ENCODE measurements around the gene DAB2IP. TPM values are rescaled to one million over a fixed set of nuclear protein-coding genes. Genes with fewer than 3 reads are reported as not detected.

DAB2IP gene
- total RNA-seq, 1 donor from 2014 or later = 38.0 TPM

GRCh38 chr9:121671612-121672155, 20.2 kb downstream of the DAB2IP start:
- no peak overlapping the region for H3K4me3 ChIP-seq (ENCODE audit: low read depth, low read length)
- DNase-seq (ENCODE audit: low read depth) = no peak
- no peaks in the 10 kb centered on the region for H3K36me3 ChIP-seq (ENCODE audit: control insufficient read depth, insufficient read depth, low read length)
- no peaks in the 10 kb centered on the region for H3K27me3 ChIP-seq (ENCODE audit: control insufficient read depth, insufficient read depth, low read length)
- TF ChIP-seq CTCF (IDR thresholded peaks at IDR 0.05; ENCODE audit: insufficient read depth, low read length, poor library complexity, severe bottlenecking) = no peak

GRCh38 chr9:121672213-121672612, 20.8 kb downstream of the DAB2IP start:
- no peaks in the 10 kb centered on the region for H3K27me3 ChIP-seq (ENCODE audit: control insufficient read depth, insufficient read depth, low read length)
- no peak for TF ChIP-seq CTCF (IDR thresholded peaks at IDR 0.05; ENCODE audit: insufficient read depth, low read length, poor library complexity, severe bottlenecking)
- H3K4me3 ChIP-seq (ENCODE audit: low read depth, low read length) = no peak overlapping the region
- H3K36me3 ChIP-seq (ENCODE audit: control insufficient read depth, insufficient read depth, low read length) = no peaks in the 10 kb centered on the region
- no peak for DNase-seq (ENCODE audit: low read depth)

GRCh38 chr9:121672986-121673385, 21.6 kb downstream of the DAB2IP start:
- TF ChIP-seq CTCF (IDR thresholded peaks at IDR 0.05; ENCODE audit: insufficient read depth, low read length, poor library complexity, severe bottlenecking) = no peak
- no peaks in the 10 kb centered on the region for H3K36me3 ChIP-seq (ENCODE audit: control insufficient read depth, insufficient read depth, low read length)
- no peak for DNase-seq (ENCODE audit: low read depth)
- no peak overlapping the region for H3K4me3 ChIP-seq (ENCODE audit: low read depth, low read length)
- no peaks in the 10 kb centered on the region for H3K27me3 ChIP-seq (ENCODE audit: control insufficient read depth, insufficient read depth, low read length)

- Histone ChIP-seq H3K27me3 (ENCODE audit: control insufficient read depth, insufficient read depth, low read length) (no peaks in the 10 kb centered on the region), H3K36me3 (ENCODE audit: control insufficient read depth, insufficient read depth, low read length) (no peaks in the 10 kb centered on the region), H3K4me3 (ENCODE audit: low read depth, low read length) (no peak overlapping the region)
- no peak for DNase-seq (ENCODE audit: low read depth)
- no peak for TF ChIP-seq CTCF (IDR thresholded peaks at IDR 0.05; ENCODE audit: insufficient read depth, low read length, poor library complexity, severe bottlenecking)
Measured at GRCh38 chr9:121673576-121673975, 22.1 kb downstream of the DAB2IP start.

GRCh38 chr9:121674017-121674416, 22.6 kb downstream of the DAB2IP start:
- H3K36me3 ChIP-seq (ENCODE audit: control insufficient read depth, insufficient read depth, low read length) = no peaks in the 10 kb centered on the region
- TF ChIP-seq CTCF (IDR thresholded peaks at IDR 0.05; ENCODE audit: insufficient read depth, low read length, poor library complexity, severe bottlenecking) = no peak
- H3K4me3 ChIP-seq (ENCODE audit: low read depth, low read length) = no peak overlapping the region
- no peaks in the 10 kb centered on the region for H3K27me3 ChIP-seq (ENCODE audit: control insufficient read depth, insufficient read depth, low read length)
- DNase-seq (ENCODE audit: low read depth) = no peak

GRCh38 chr9:121674952-121675351, 23.5 kb downstream of the DAB2IP start:
- Histone ChIP-seq H3K4me3 (ENCODE audit: low read depth, low read length) (no peak overlapping the region), H3K36me3 (ENCODE audit: control insufficient read depth, insufficient read depth, low read length) (peaks cover 1% of the 10 kb centered on the region), H3K27me3 (ENCODE audit: control insufficient read depth, insufficient read depth, low read length) (no peaks in the 10 kb centered on the region)
- TF ChIP-seq CTCF (IDR thresholded peaks at IDR 0.05; ENCODE audit: insufficient read depth, low read length, poor library complexity, severe bottlenecking) = no peak
- DNase-seq (ENCODE audit: low read depth) = no peak
